Stimulated activated effector memory CD8-positive, alpha-beta T cell treated with anti-CD3 and anti-CD28 coated beads, Interleukin-12 subunit alpha, Interleukin-12 subunit beta, amount 100 ng/mL, for 72 hours (primary cell): ENCODE measurements around the gene ENKUR.

Experiments
- ATAC-seq: fragments of 150-1000 bp; cut with Tn5 transposase; 2 replicates; pipeline ENCODE4 v1.10.0; 2021
- DNase-seq, 2 donors: peaks; one replicate each; pipeline ENCODE4 v3.0.0; 2021 to 2022; ENCODE audit warnings: low spot score in 2 of 2
- H3K27ac Mint-ChIP-seq: one replicate; pipeline ENCODE4 v1.8.0; 2022; ENCODE audit warnings: mild to moderate bottlenecking, mixed read lengths
- H3K36me3 Mint-ChIP-seq: one replicate; pipeline ENCODE4 v1.8.0; 2022; ENCODE audit warnings: mild to moderate bottlenecking, mixed read lengths
- H3K4me1 Mint-ChIP-seq: one replicate; pipeline ENCODE4 v1.8.0; 2022; ENCODE audit warnings: mixed read lengths
- H3K4me3 Mint-ChIP-seq: one replicate; pipeline ENCODE4 v1.8.0; 2022; ENCODE audit warnings: mild to moderate bottlenecking, mixed read lengths
- H3K9me3 Mint-ChIP-seq: one replicate; pipeline ENCODE4 v1.8.0; 2022; ENCODE audit warnings: mixed read lengths

ENKUR gene

DNA sequence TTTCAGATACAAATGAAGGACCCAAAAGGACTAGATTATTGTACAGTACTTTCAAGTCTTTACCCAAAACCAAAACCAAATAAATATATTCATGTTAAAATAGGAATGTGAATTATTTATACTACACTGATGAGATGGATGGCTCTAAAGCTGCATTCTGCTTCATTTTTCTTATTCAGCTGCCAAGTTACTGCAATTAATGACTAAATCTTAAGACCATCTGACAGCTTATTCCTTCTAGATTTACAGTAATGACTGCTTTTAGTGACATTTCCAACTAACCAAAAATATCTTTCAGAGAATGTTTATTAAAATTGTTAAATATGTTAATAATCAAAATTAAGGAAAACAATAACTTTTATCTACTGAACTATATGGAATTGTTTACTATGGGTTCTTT lies 20.9 kb downstream of the ENKUR start:
- Mint-ChIP-seq H3K9me3 (no peaks in the 10 kb centered on the region), H3K4me3 (no peak overlapping the region), H3K27ac (no peak overlapping the region), H3K4me1 (no peaks in the 10 kb centered on the region), H3K36me3 (no peaks in the 10 kb centered on the region)
- DNase-seq: no peak
- no peak for ATAC-seq

- Mint-ChIP-seq H3K9me3 (no peaks in the 10 kb centered on the region), H3K36me3 (no peaks in the 10 kb centered on the region), H3K27ac (no peak overlapping the region), H3K4me1 (no peaks in the 10 kb centered on the region), H3K4me3 (no peak overlapping the region)
- DNase-seq (no peak), ATAC-seq (no peak)
These were observed 22.6 kb downstream of the ENKUR start for GRCh38 chr10:24993237-24993958.

DNA sequence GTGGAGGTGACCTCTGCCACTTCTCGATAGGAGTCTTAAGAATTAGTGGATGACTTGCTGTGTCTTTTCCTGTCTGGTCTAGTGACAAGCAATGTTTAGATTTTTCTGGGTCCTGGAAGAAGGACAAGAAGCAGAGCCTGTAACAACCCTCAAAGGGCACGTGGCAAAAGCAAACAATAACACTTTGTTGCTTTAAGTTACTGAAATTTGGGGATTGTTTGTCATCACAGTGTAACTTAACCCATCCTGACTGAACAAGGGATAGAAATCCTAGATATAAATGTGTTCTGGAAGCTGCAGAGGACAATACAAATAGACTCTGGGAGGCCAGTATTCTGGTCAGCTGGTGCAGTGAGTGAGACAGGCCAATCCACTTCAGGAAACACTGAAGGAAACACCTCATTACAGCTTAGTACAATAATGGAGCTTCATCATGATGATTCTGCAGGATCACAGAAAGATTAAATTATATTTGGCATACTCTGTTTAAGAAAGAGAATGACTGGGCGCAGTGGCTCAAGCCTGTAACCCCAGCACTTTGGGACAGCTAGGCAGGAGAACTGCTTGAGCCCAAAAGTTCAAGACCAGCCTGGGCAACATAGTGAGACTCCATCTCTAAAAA lies 23.3 kb downstream of the ENKUR start:
- no peak overlapping the region for H3K27ac Mint-ChIP-seq
- H3K4me1 Mint-ChIP-seq: no peaks in the 10 kb centered on the region
- no peak overlapping the region for H3K4me3 Mint-ChIP-seq
- ATAC-seq (no peak), DNase-seq (no peak)
- H3K36me3 Mint-ChIP-seq: no peaks in the 10 kb centered on the region
- H3K9me3 Mint-ChIP-seq: no peaks in the 10 kb centered on the region

DNA sequence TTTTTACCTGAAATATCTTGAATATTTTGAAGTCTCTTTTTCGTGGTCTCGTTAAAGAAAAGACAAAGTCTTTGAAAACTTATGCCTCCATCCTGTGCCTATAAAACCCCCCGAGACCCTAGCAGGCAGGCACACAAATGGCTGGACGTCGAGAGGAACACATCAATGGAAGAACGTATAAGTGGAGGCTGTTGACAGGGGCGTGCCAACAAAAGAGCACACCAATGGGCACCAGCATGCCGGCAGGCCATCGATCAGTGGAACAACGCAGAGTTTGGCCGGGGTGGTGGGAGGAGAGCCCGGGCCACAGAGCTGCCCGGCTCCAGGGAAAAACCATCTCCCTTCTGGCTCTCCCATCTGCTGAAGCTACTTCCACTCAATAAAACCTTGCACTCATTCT lies 24.7 kb downstream of the ENKUR start:
- Mint-ChIP-seq H3K4me1 (no peaks in the 10 kb centered on the region), H3K4me3 (no peak overlapping the region), H3K36me3 (no peaks in the 10 kb centered on the region), H3K27ac (no peak overlapping the region), H3K9me3 (no peaks in the 10 kb centered on the region)
- DNase-seq (no peak), ATAC-seq (no peak)

- ATAC-seq: no peak
- H3K36me3 Mint-ChIP-seq: no peaks in the 10 kb centered on the region
These were observed 26.1 kb downstream of the ENKUR start for GRCh38 chr10:24989867-24990266.

DNA sequence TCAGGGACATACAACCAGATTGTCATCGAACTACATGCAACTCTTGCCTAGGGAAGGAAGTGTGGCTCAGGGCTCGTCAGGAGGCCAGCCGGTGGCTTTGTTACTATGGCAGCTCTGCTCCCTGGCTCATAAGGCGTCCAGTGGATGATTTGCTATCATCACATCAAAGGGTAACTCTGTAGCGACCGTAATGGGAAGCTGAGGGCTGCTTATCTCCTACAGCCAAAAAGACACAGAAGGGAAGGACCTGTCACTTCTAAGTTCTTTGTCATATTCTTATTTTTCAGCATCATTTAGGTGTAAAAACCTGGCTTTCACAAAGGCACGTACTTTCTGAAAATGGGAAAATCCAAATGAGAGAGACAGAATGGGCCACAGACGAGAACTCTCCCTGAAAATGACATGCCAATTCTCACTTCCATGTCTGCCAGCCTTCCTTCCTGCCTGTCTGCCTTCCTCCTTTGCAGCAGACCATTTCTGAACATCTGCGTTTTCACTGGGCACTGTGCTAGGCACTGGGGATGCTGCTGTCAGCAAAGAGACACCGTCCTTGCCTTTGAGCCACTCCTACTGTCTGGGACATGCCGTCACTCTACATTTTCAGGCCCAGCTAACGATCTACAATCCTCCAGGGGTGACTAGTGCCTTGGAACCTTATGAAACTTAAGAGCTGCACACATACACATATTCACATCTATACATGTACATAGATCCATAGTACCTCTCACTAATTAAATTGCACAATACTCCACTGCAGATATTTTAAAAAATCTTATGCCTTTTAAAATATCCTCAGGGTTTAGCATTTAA lies 26.9 kb downstream of the ENKUR start:
- ATAC-seq (no peak), DNase-seq (no peak)
- no peak overlapping the region for H3K4me3 Mint-ChIP-seq
- H3K4me1 Mint-ChIP-seq: no peaks in the 10 kb centered on the region
- H3K27ac Mint-ChIP-seq: no peak overlapping the region
- H3K36me3 Mint-ChIP-seq: no peaks in the 10 kb centered on the region
- H3K9me3 Mint-ChIP-seq: no peaks in the 10 kb centered on the region

More at GRCh38 chr10:24989867-24990266, 26.1 kb downstream of the ENKUR start:
- no peak for DNase-seq
- Mint-ChIP-seq H3K4me3 (no peak overlapping the region), H3K9me3 (no peaks in the 10 kb centered on the region), H3K4me1 (no peaks in the 10 kb centered on the region), H3K27ac (no peak overlapping the region)

DNA sequence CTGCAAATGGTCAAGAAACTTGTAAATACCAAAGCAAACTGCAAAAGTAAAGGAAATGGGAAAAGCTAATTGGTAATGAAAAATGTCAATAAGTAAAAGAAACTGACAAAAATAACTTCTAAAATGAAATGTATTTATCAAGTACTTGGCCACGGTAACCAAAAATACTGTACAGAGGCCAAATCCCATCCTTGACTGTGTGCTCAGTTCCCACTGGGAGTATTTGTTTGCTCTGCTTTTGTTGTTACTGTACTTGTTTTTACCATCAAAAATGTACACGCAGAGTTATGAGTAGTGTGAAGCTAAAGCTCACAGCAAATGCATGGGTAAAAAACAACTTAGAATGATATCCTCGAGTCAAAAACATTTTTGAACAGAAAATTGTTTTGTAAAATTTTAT lies 31.1 kb downstream of the ENKUR start:
- DNase-seq (no peak), ATAC-seq (no peak)
- Mint-ChIP-seq H3K9me3 (no peaks in the 10 kb centered on the region), H3K4me3 (no peak overlapping the region), H3K4me1 (no peaks in the 10 kb centered on the region), H3K36me3 (no peaks in the 10 kb centered on the region), H3K27ac (no peak overlapping the region)

DNA sequence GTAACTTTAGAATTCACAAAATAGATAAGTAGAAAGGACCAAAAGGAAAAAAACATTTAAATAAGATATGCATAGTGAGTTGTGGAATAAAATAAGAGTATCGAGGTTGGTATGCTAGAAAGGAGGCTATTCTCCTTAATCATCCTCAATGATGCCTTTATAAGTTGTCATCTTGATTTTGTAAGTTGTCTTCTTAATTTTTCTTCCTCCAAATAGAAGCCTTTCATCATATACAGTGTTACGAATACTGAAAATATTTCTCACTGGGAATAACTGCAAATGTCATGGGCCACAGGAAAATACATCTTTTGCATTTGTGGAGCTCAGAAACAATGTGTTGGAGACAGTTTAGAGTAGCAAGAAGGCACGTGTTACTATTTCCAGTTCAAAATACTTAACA lies 32.0 kb downstream of the ENKUR start:
- H3K27ac Mint-ChIP-seq: no peak overlapping the region
- H3K4me1 Mint-ChIP-seq: no peaks in the 10 kb centered on the region
- no peaks in the 10 kb centered on the region for H3K9me3 Mint-ChIP-seq
- DNase-seq (no peak), ATAC-seq (no peak)
- no peaks in the 10 kb centered on the region for H3K36me3 Mint-ChIP-seq
- no peak overlapping the region for H3K4me3 Mint-ChIP-seq

- no peak for DNase-seq
- no peaks in the 10 kb centered on the region for H3K36me3 Mint-ChIP-seq
- H3K9me3 Mint-ChIP-seq: no peaks in the 10 kb centered on the region
- no peak overlapping the region for H3K27ac Mint-ChIP-seq
- H3K4me3 Mint-ChIP-seq: no peak overlapping the region
- H3K4me1 Mint-ChIP-seq: no peaks in the 10 kb centered on the region
- no peak for ATAC-seq
These were observed 32.8 kb downstream of the ENKUR start for GRCh38 chr10:24983130-24983529.

DNA sequence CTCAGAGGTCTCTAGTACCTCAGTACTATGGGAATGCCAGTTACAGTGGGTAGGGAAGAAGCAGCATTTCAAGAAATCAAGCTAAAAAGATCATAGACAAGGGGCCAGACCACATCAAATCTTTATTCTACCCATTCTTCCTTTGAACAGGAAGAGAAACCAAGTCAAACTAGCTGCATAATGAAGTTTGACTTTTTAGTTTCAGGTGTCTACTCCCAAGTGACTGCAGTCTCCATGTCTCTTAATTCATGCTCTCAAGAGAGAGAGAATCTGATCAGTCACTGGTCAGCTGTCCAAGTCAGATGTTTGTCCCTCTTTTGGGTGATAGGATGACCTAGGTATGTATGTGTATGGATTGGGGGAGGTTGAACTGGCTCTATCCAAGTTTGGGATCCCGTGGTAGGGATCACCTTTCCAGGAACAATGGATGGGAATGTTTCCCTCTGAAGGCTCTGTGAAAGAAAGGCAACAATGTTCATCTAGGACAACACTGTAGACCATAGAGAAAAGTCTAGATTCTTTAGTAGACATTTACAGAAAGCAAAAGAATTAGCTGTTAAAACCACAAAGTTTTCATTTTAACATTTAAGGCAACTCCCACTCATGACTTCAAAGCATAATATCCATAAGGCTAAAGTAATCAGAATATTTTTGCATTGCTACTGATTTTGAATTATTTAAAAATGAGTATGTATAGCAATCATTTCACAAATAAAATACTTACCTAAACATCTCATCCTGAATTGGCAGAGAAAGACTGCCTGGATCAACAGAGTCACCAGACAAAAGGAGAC lies 33.4 kb downstream of the ENKUR start:
- ATAC-seq (no peak), DNase-seq (no peak)
- Mint-ChIP-seq H3K36me3 (no peaks in the 10 kb centered on the region), H3K9me3 (no peaks in the 10 kb centered on the region), H3K4me3 (no peak overlapping the region), H3K27ac (no peak overlapping the region), H3K4me1 (no peaks in the 10 kb centered on the region)

GRCh38 chr10:24981161-24981710 lies 34.7 kb downstream of the ENKUR start:
- DNase-seq (no peak), ATAC-seq (no peak)
- no peaks in the 10 kb centered on the region for H3K36me3 Mint-ChIP-seq
- no peaks in the 10 kb centered on the region for H3K4me1 Mint-ChIP-seq
- H3K27ac Mint-ChIP-seq: no peak overlapping the region
- no peak overlapping the region for H3K4me3 Mint-ChIP-seq
- H3K9me3 Mint-ChIP-seq: no peaks in the 10 kb centered on the region

GRCh38 chr10:24979685-24980084 lies 36.3 kb downstream of the ENKUR start:
- H3K9me3 Mint-ChIP-seq: no peaks in the 10 kb centered on the region
- ATAC-seq (no peak), DNase-seq (no peak)
- H3K27ac Mint-ChIP-seq: no peak overlapping the region
- no peak overlapping the region for H3K4me3 Mint-ChIP-seq
- H3K36me3 Mint-ChIP-seq: no peaks in the 10 kb centered on the region
- H3K4me1 Mint-ChIP-seq: no peaks in the 10 kb centered on the region

GRCh38 chr10:24974976-24975375 lies 41.0 kb downstream of the ENKUR start:
- Mint-ChIP-seq H3K4me3 (no peak overlapping the region), H3K27ac (no peak overlapping the region), H3K36me3 (no peaks in the 10 kb centered on the region), H3K9me3 (no peaks in the 10 kb centered on the region), H3K4me1 (no peaks in the 10 kb centered on the region)
- DNase-seq (no peak), ATAC-seq (no peak)

DNA sequence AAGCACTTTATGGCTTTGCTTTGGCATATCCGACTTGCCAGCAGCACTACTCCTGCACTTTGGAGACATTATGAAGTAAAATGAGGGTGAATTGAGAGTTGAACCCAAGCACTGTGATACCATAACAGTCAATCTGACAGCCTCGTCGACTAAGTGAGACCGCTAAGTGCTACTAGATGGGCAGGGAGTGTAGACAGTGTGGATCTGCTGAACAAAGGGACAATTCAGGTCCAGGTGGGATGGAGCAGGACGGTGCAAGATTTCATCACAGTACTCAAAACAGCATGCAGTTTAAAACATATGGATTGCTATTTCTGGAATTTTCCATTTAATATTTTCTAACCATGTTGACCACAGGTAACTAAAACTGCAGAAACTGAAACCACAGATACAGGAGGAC lies 42.8 kb downstream of the ENKUR start:
- ATAC-seq: no peak
- H3K4me3 Mint-ChIP-seq: no peak overlapping the region
- no peak for DNase-seq
- no peak overlapping the region for H3K27ac Mint-ChIP-seq
- H3K4me1 Mint-ChIP-seq: no peaks in the 10 kb centered on the region
- H3K36me3 Mint-ChIP-seq: no peaks in the 10 kb centered on the region
- H3K9me3 Mint-ChIP-seq: no peaks in the 10 kb centered on the region

GRCh38 chr10:24971374-24971773 lies 44.6 kb downstream of the ENKUR start:
- no peak for DNase-seq
- Mint-ChIP-seq H3K36me3 (no peaks in the 10 kb centered on the region), H3K4me1 (no peaks in the 10 kb centered on the region), H3K4me3 (no peak overlapping the region), H3K27ac (no peak overlapping the region), H3K9me3 (no peaks in the 10 kb centered on the region)
- ATAC-seq: no peak
